C4-2B (cell line): ENCODE results near the gene CYFIP1.

ENCODE experiments used
- H3K27ac ChIP-seq: fragments of 450-650 bp; 2 replicates; pipeline ENCODE4 v1.5.1; 2017
- CTCF ChIP-seq: fragments of 450-650 bp; conservative IDR thresholded peaks from 2 replicates; pipeline ENCODE4 v1.5.1; 2017; ENCODE audit warnings: mild to moderate bottlenecking
- ZFX ChIP-seq: fragments of 450-650 bp; IDR thresholded peaks from 2 replicates; pipeline ENCODE4 v1.6.1; 2017

CYFIP1 gene

GRCh38 chr15:22861161-22861560 lies 119.0 kb downstream of the CYFIP1 start:
- TF ChIP-seq ZFX: no peak
- TF ChIP-seq CTCF: no peak
- peak overlapping the region; percentile 78 for H3K27ac ChIP-seq

GRCh38 chr15:22856659-22857058 lies 123.5 kb downstream of the CYFIP1 start:
- TF ChIP-seq ZFX (no peak), CTCF (no peak)
- H3K27ac ChIP-seq: no peak overlapping the region

GRCh38 chr15:22855791-22856190 lies 124.4 kb downstream of the CYFIP1 start:
- no peak for TF ChIP-seq ZFX
- TF ChIP-seq CTCF: no peak
- no peak overlapping the region for H3K27ac ChIP-seq

GRCh38 chr15:22851513-22851912 lies 128.7 kb downstream of the CYFIP1 start:
- H3K27ac ChIP-seq: no peak overlapping the region
- TF ChIP-seq ZFX: no peak
- TF ChIP-seq CTCF: no peak

- TF ChIP-seq CTCF (no peak), ZFX (no peak)
- H3K27ac ChIP-seq: no peak overlapping the region
These were observed 130.1 kb downstream of the CYFIP1 start for GRCh38 chr15:22850055-22850454.

GRCh38 chr15:22846073-22846472 lies 134.1 kb downstream of the CYFIP1 start:
- no peak overlapping the region for H3K27ac ChIP-seq
- no peak for TF ChIP-seq ZFX
- no peak for TF ChIP-seq CTCF

GRCh38 chr15:22845289-22845900 lies 134.8 kb downstream of the CYFIP1 start:
- TF ChIP-seq ZFX (no peak), CTCF (no peak)
- H3K27ac ChIP-seq: no peak overlapping the region
